CMK (cell line): ENCODE measurements around the gene GABRR3.

Source experiments
- DNase-seq: peaks from one replicate; pipeline ENCODE4 v3.0.0-alpha.2; 2010; ENCODE audit warnings: low read depth

Gene GABRR3

DNA sequence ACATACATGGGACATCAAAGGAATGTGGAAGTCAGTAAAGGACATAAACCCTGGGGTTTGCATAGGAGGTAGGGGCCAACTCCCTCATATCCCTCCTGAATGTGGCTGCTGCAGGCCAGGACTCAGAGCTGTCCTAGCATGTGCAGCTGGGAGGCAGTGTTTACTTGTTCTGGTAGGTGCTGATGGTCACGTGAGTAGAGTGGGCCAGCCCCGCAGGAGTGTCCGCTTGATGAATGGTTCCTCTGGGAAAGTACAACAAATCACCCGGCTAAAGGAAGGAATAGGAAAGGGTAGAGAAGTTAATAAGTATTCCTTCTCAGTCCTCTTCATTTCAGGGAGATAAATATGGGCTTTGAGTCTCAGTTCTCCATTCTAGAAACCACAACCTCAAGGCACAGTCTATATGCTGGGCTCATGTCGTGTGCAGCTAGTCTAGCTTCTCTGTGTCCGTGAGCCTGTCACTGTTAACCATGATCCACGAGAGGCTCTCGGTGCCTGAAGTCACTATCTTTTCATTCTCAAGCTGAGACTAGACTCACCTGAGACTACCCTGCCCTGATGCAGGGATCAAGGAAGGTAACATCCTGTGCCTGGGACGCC lies 80.8 kb downstream of the GABRR3 start:
- no peak for DNase-seq

DNA sequence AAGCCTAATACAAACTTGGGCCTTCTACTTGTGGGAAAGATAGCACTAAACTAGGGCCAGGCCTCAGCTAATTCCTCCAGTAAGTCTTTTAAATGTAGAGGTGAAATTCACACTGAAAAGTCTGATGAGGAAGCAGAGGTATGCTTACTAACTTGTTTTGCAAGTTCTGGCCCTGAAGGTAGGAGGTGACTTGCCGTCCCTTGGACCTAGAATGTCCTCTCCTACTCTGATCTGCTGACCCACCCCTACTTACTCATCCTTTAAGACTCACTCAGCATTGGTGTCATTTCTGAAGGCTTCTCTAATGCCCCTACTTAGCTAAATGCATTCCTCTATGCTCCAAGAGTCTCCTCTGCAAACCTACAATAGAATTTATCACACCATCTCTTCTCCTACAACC lies 82.2 kb downstream of the GABRR3 start:
- no peak for DNase-seq

DNA sequence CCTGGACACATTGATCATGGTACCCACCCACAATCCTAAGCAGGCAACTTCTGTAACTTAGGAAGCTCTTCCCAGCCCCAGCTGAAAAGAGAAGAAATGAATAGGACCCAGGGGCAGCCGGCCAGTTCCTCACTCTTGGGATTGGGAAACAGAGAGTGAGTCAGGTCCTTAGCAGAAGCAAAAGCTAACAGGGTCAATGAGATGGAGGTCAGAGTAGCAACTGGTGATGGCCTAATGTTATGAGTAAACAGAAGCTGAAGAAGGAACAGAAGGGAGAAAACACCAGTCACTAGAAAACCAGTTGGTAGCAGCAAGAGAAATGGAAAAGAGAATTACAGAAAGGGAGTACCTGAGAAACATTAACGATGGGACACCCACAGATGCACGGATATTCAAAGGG lies 82.8 kb downstream of the GABRR3 start:
- DNase-seq, result no peak

DNA sequence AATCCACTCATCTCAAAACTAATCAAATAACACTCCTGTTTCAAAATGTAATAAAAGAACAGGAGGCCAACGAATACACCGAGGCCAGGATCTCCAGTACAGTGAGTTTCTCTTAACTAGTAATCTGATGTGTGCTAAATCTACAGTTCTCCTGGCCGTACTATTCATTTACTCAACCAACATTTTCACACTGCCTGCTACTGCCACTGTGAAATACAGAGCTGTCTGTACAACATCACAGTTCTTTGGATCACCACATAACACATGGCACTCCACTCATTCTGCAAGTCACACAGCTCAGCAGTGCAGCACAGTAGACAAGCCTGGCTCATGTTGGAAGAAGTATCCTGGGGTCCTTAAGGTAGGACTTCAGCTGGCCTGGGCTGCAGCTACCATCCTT lies 84.8 kb downstream of the GABRR3 start:
- DNase-seq, result no peak

DNA sequence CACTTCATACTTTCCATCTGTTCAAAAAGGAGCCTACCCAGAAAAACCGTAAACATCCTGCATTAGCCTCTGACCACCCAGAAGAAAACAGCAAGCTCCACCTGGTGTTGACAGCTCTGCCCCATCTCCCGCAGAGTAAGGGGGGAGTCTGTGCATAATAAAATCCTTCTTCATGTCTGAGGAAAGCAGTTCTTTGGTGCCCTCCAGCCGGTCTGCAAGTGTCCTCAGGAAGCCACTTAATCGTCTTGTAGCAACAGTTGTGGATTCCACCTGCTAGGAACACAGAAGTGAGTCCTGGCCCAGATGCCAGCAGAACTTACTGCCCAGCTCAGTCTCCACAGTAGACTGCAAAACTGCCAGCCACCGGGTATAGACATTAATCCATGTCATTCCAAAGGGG lies 85.4 kb downstream of the GABRR3 start:
- no peak for DNase-seq

DNA sequence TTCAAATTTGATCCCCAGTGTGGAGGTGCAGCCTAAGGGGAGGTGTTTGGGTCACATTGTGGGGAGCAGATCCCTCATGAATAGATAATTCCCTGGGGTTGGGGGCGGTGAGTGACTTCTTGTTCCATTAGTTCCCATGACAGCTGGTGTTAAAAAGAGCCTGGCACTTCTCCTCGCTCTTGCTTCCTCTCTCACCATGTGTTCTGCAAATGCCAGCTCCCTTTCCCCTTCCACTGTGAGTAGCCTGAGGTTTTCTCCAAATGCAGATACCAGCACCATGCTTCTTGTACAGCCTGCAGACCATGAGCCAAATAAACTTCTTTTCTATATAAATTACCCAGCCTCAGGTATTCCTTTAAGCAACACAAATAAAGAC lies 86.0 kb downstream of the GABRR3 start:
- no peak for DNase-seq

DNA sequence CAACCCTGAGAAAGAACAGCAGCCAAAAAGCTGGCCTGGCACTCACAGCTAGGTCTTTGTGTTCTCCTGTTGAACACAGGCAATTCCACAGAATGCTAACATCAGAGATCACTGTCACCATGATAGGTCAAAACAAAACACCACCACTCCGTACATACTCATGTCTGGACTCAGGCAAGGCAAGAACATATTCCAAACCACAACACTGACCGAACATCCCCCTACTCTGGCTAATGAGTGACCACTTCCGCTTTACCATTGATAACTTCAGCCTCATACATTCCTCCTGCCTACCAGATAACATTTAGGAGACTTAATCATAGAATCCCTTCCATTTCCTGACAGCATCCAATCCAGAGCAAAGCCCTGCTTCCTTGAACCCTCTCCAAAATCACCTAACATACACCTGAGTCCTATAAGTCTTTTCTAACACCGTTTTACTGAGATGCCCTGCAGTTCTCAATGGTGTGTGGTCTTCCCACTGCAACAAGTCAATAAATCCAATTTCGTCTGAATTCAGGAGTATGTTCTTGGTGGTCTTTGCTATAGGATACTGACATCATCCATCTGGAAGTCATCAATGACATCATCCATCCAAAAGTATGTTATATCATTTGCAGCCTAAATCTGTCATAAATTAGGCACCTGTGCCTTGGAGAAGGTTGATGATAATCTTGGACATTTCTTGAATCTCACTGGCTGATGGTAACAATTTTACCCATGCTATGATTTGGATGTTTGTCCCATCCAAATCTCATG lies 86.6 kb downstream of the GABRR3 start:
- DNase-seq, result peak; percentile 58

DNA sequence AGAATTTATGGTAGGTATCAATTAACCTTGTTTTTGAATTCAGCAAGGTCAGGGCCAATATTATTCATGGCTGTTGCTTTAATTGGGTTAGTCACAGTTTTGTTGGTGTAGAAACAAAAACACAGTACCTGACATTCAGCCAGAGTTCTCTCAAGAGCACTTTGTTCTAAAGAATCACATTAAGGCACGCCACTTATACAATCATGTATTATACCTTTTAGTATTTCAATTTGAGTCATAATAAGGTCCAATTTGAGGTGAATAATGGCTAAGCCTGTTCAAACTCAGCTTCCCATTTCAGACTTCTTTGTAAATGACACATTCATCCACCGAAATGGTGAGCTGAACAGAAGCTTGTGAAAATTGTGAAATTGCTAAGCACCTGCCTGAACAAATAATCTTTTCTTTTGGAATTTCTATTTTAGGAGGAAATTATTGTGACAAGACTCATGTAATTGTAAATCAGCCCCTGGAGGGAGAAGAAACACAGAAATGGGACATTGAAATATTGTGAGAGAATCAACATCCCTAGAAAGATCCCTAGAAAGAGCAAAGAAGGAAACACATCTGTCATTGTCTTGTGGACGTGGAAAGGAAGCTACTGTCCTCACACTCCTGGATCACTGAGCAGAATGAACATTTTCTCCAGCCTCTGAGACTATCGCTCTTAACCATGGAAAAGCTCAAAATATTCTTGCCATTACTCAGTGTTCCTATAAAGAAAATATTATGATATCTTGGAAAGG lies 92.1 kb downstream of the GABRR3 start:
- DNase-seq, result no peak

DNA sequence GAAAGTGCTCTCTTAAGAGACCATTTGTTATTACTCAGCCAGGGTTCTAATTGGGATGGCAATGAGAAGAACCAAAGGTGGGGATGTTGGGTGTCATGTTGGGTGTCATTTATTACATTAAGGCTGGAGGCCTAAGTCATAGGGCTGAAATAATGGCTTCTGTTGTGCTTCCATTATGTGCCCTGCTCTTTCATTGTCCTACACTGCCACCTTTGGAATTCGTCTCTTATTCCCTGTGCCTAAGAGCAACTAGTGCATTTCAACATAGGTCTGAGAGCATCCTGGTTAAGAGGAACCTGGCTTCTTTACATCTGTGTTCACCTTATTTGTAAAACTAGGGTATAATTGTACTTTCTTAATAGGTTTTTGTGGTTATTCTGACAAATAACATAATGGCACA lies 95.1 kb downstream of the GABRR3 start:
- DNase-seq, result no peak

DNA sequence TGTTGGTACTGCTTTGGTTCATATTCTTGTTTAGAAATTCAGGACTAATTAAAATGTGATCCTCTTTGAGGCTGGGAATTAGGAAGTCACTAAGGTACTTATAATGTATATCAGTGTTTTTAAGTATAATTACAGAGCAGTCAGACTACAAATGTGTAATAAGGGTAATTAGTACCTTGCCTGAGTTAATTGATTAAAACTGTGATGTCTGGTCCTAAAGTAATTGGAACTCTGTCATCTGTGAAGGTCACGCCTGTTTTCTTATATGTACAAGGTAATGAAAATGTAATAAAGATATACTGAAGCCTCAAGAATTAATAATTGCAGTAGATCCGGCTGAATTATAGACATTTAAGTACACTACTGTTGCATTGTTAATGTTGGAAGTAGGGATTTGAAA lies 95.7 kb downstream of the GABRR3 start:
- DNase-seq, result no peak

DNA sequence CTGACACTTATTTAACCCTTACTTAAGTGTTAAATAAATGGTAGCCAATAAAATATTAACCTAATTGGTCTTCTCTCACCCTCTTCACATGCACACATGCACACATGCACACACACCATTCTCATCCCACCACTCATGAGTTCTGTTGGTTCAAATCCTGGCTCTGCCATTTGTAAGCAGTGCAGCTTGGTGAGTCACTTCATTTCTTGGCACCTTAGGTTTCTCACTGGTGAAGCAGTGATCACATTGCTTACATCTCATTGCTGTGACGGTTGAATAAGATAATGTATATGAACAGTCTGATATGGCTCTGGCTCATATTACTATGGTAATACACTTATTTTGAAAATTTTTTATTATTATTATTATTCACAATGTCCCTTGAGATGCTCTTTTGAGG lies 96.7 kb downstream of the GABRR3 start:
- no peak for DNase-seq

DNA sequence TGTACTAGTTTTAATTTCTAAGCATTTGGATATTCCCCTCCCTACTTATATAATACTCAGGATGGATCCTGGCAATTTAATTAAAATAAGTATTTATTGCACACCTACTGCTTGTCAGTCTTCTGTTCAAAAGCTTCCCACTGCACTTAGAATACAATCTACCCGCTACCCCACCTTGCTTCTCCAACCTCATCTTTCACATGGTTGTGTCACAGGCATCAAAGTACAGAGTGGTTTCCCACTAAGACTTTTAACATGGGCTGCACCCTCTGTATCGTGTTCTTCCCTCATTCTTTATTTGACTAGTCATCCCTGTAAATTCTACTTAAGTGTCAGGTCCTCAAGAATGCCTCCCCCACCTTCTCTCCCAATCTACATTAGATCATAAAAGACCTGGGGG lies 97.9 kb downstream of the GABRR3 start:
- DNase-seq, result no peak

DNA sequence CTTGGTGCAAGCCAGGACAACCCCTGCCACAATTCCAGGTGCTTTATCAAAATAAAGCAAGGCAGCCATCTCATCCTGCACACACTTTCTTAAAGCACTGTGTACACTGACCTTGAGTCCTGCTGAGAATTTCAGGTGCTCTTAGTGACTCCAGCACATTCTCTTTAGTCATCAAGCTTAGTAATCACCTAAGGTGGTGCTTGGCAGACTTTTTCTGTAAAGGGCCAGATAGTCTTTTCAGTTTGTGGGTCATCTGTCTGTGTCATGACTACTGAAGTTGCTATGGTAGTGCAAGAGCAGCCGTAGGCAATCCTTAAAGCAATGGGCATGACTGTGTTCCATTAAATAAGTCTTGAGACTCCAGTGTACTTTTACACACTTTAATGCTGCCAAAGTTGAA lies 99.3 kb downstream of the GABRR3 start:
- no peak for DNase-seq
